Measurements from ENCODE around the gene EI24.

DNA sequence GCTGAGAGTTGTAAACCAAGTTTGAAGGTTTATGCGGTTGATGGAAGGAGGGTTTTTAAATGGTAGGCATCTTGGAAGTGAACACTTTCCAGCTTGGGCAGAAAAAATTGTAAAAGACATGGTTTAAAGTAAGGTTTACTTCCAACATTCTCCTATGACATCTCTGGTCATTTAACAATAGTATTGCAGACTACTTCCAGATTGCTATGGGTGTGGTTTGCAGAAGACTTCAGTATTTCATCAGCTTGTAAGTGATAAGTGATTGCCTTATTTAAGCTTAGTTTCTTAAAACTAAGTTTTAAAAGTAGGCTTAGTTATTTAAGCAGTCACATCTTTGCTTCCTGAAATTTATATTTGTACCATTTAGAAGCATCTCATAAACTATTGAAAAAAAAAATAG lies 16.2 kb downstream of the EI24 start:
- TF ChIP-seq, protein P1, sequence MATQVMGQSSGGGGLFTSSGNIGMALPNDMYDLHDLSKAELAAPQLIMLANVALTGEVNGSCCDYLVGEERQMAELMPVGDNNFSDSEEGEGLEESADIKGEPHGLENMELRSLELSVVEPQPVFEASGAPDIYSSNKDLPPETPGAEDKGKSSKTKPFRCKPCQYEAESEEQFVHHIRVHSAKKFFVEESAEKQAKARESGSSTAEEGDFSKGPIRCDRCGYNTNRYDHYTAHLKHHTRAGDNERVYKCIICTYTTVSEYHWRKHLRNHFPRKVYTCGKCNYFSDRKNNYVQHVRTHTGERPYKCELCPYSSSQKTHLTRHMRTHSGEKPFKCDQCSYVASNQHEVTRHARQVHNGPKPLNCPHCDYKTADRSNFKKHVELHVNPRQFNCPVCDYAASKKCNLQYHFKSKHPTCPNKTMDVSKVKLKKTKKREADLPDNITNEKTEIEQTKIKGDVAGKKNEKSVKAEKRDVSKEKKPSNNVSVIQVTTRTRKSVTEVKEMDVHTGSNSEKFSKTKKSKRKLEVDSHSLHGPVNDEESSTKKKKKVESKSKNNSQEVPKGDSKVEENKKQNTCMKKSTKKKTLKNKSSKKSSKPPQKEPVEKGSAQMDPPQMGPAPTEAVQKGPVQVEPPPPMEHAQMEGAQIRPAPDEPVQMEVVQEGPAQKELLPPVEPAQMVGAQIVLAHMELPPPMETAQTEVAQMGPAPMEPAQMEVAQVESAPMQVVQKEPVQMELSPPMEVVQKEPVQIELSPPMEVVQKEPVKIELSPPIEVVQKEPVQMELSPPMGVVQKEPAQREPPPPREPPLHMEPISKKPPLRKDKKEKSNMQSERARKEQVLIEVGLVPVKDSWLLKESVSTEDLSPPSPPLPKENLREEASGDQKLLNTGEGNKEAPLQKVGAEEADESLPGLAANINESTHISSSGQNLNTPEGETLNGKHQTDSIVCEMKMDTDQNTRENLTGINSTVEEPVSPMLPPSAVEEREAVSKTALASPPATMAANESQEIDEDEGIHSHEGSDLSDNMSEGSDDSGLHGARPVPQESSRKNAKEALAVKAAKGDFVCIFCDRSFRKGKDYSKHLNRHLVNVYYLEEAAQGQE (IDR thresholded peaks at IDR 0.05; ENCODE audit: low read depth), result no peak
- TF ChIP-seq RAD21 (IDR thresholded peaks at IDR 0.05; ENCODE audit: low read depth), result no peak
- TF ChIP-seq, protein P2, sequence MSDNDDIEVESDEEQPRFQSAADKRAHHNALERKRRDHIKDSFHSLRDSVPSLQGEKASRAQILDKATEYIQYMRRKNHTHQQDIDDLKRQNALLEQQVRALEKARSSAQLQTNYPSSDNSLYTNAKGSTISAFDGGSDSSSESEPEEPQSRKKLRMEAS (IDR thresholded peaks at IDR 0.05), result no peak
- TF ChIP-seq CEBPB (IDR thresholded peaks at IDR 0.05), result no peak
- no peak for TF ChIP-seq YY1 (IDR thresholded peaks at IDR 0.05; ENCODE audit: low read depth)

All from Ishikawa (cell line).